PC-3 (cell line): Measurements from ENCODE around the gene ZNF324B. TPM values are rescaled to one million over a fixed set of nuclear protein-coding genes. Genes with fewer than 3 reads are reported as not detected.

ENCODE experiments used
- ATAC-seq: fragments of 200-7000 bp; cut with Tn5 transposase; 2 replicates; pipeline ENCODE4 v1.9.1; 2020; ENCODE audit warnings: mild to moderate bottlenecking, moderate library complexity
- BruUV-seq: library from RNA; stranded (reverse); fragments of 400-500 nt; replicated peaks from 2 replicates; lab custom pipeline; 2021; lab: Mats Ljungman, UMichigan
- CTCF ChIA-PET: fragments of 300-600 bp; sonication (Branson Sonifier 250); formaldehyde crosslinking; loops from one replicate; lab custom pipeline; 2022; ENCODE audit warnings: antibody characterized with exemption; lab: Charles Lee
- POLR2A ChIA-PET: fragments of 300-600 bp; sonication (Branson Sonifier 250); formaldehyde crosslinking; loops from one replicate; lab custom pipeline; 2022; ENCODE audit warnings: antibody characterized with exemption; ENCODE audit not compliant: unreplicated experiment; lab: Charles Lee
- DNase-seq: peaks from one replicate; pipeline ENCODE4 v3.0.0-alpha.2; 2015
- H2AFZ ChIP-seq: fragments of 300-600 bp; sonication (generic); 2 replicates; pipeline ENCODE4 v1.6.0; 2016; ENCODE audit warnings: antibody characterized with exemption, low read length
- H3F3A ChIP-seq: fragments of 300-600 bp; sonication (generic); one replicate; pipeline ENCODE4 v1.6.0; 2017; ENCODE audit warnings: antibody characterized with exemption, low read length, control low read depth, mild to moderate bottlenecking; ENCODE audit not compliant: unreplicated experiment
- H3K27ac ChIP-seq: fragments of 300-600 bp; sonication (generic); 2 replicates; pipeline ENCODE4 v1.5.1; 2016; ENCODE audit warnings: mild to moderate bottlenecking, low read length
- H3K27me3 ChIP-seq: fragments of 300-600 bp; sonication (generic); 2 replicates; pipeline ENCODE4 v1.6.1; 2016; ENCODE audit warnings: low read length, mixed read lengths
- H3K36me3 ChIP-seq: fragments of 300-600 bp; sonication (generic); 2 replicates; pipeline ENCODE4 v1.6.1; 2016; ENCODE audit warnings: low read depth, mixed run types, low read length, mixed read lengths
- H3K4me1 ChIP-seq: fragments of 300-600 bp; sonication (generic); 2 replicates; pipeline ENCODE4 v1.5.1; 2016; ENCODE audit warnings: low read length; ENCODE audit not compliant: insufficient read depth
- H3K4me2 ChIP-seq: fragments of 300-600 bp; sonication (generic); 2 replicates; pipeline ENCODE4 v1.6.0; 2016; ENCODE audit warnings: low read length
- H3K4me3 ChIP-seq: fragments of 300-600 bp; sonication (generic); 2 replicates; pipeline ENCODE4 v1.5.1; 2016; ENCODE audit warnings: mild to moderate bottlenecking, low read length, mixed read lengths
- H3K79me2 ChIP-seq: fragments of 300-600 bp; sonication (generic); 2 replicates; pipeline ENCODE4 v1.6.1; 2017; ENCODE audit warnings: low read length, mixed read lengths
- H3K9ac ChIP-seq: fragments of 300-600 bp; sonication (generic); 2 replicates; pipeline ENCODE4 v1.6.0; 2016; ENCODE audit warnings: mild to moderate bottlenecking, low read length
- H3K9me2 ChIP-seq: fragments of 300-600 bp; sonication (generic); replicated peaks from 2 replicates; pipeline ENCODE4 v1.6.1; 2016; ENCODE audit warnings: mixed run types, low read length, mixed read lengths
- H3K9me3 ChIP-seq: fragments of 300-600 bp; sonication (generic); 2 replicates; pipeline ENCODE4 v1.6.1; 2016; ENCODE audit warnings: low read length, mixed read lengths
- H4K20me1 ChIP-seq: fragments of 300-600 bp; sonication (generic); 2 replicates; pipeline ENCODE4 v1.6.1; 2016; ENCODE audit warnings: low read length, mixed read lengths
- EZH2 ChIP-seq: fragments of 300-600 bp; sonication (generic); IDR thresholded peaks from one replicate; pipeline ENCODE4 v1.6.1; 2017; ENCODE audit warnings: antibody characterized with exemption, mild to moderate bottlenecking, low read length; ENCODE audit not compliant: unreplicated experiment
- EZH2phosphoT487 ChIP-seq: fragments of 300-600 bp; sonication (generic); IDR thresholded peaks from 2 replicates; pipeline ENCODE4 v1.6.1; 2018; ENCODE audit warnings: mild to moderate bottlenecking, antibody characterized with exemption, low read length, borderline replicate concordance
- intact Hi-C: fragments of 100-400 bp; cut with micrococcal nuclease; formaldehyde crosslinking; loops from 2 replicates; pipeline ENCODE4 v1.9.0; 2023
- total RNA-seq: library from RNA; depleted of rRNA; stranded (reverse); fragments of >200 nt; gene quantifications from 2 replicates; pipeline ENCODE4 v1.2.3, GENCODE V29; 2014
- TF ChIP-seq, protein P1 (sequence below): fragments of 300-600 bp; sonication (generic); conservative IDR thresholded peaks from 2 replicates; pipeline ENCODE4 v1.5.1; 2017; ENCODE audit warnings: antibody characterized with exemption, low read depth, mild to moderate bottlenecking, low read length

The ZNF324B gene
- total RNA-seq, 1 experiment from 2014 or later: 11.2 TPM

DNA sequence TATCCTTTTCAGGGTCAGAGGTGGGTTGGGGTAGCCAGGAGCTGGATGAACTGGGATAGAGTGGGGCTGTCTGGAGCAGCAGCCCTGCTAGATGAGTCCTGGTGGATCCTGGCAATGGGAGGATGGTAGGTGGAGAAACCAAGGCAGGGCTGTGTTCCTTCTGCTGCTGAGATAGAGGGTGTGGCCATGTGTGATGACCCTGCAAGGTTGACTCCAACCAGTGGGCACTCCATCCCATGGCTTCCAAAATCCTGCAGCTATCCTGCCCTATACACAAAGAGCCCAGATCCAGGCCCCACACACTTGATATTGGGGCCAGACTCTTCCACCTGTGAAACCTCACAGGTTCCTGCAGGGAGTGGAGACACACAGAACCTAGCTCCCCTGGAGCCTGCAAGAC lies 22.4 kb downstream of the ZNF324B start:
- Histone ChIP-seq H3K9me2 (no peaks in the 10 kb centered on the region), H2AFZ (no peak overlapping the region), H3K27ac (no peak overlapping the region), H3K27me3 (no peaks in the 10 kb centered on the region), H3K36me3 (0 out of 2 replicates have a peak, but pooled peaks cover 6% of the 10 kb centered on the region), H3F3A (no peaks in the 10 kb centered on the region), H3K9ac (no peak overlapping the region), H3K4me1 (peaks cover 20% of the 10 kb centered on the region), H3K4me3 (no peak overlapping the region), H3K9me3 (no peaks in the 10 kb centered on the region), H3K79me2 (peaks cover 8% of the 10 kb centered on the region), H3K4me2 (no peak overlapping the region), H4K20me1 (no peaks in the 10 kb centered on the region)
- BruUV-seq: no TSS peak
- TF ChIP-seq, protein P1, sequence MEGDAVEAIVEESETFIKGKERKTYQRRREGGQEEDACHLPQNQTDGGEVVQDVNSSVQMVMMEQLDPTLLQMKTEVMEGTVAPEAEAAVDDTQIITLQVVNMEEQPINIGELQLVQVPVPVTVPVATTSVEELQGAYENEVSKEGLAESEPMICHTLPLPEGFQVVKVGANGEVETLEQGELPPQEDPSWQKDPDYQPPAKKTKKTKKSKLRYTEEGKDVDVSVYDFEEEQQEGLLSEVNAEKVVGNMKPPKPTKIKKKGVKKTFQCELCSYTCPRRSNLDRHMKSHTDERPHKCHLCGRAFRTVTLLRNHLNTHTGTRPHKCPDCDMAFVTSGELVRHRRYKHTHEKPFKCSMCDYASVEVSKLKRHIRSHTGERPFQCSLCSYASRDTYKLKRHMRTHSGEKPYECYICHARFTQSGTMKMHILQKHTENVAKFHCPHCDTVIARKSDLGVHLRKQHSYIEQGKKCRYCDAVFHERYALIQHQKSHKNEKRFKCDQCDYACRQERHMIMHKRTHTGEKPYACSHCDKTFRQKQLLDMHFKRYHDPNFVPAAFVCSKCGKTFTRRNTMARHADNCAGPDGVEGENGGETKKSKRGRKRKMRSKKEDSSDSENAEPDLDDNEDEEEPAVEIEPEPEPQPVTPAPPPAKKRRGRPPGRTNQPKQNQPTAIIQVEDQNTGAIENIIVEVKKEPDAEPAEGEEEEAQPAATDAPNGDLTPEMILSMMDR: no peak
- TF ChIP-seq EZH2 (no peak), EZH2phosphoT487 (no peak)
- DNase-seq (no peak), ATAC-seq (no peak)
- ChIA-PET POLR2A (no interaction called here), CTCF (no interaction called here)
- intact Hi-C loops: no loop called here

DNA sequence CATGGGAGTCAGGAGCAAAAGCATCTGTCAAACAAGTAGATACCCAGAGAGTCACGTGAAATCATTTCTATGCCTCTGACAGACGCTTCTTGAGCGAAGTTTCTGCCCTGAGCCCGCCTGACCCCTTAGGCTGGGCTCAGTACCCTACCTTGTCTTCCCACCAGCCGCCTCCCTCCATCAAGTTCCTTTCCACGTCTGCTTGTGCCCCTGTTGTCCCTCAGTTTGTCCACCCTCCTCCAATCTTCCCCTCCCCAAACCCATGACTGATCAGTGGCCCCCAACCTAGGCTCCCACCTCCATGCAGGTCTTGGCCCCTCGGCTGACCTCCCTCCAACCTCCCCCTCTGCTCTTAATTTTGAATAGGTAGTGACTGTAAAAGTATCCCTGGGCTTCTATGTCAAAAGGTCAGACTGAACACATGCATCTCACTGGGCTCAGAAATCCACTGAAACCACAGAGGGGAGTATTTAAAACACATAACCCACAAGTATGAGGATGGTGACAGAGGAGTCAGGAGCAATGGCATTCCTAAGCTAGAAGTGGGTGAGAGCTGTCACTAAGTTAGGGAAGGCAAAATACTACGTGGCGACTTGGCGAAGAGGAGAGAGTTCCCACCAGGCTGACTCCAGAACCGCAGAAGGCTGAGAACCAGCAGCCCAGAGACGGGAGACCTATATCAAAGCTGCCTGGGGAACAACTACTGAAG lies 23.0 kb downstream of the ZNF324B start:
- CTCF ChIA-PET: no interaction called here

More for the DNA sequence above, 23.0 kb downstream of the ZNF324B start:
- no TSS peak for BruUV-seq
- POLR2A ChIA-PET: no interaction called here
- ATAC-seq: no peak
- peaks cover 20% of the 10 kb centered on the region for H3K4me1 ChIP-seq
- peaks cover 2% of the 10 kb centered on the region for H3K79me2 ChIP-seq
- H4K20me1 ChIP-seq: no peaks in the 10 kb centered on the region
- DNase-seq: no peak
- no peaks in the 10 kb centered on the region for H3F3A ChIP-seq
- no peak overlapping the region for H3K9ac ChIP-seq
- no peaks in the 10 kb centered on the region for H3K27me3 ChIP-seq
- no peaks in the 10 kb centered on the region for H3K9me2 ChIP-seq
- peak overlapping the region; percentile 93 for H3K4me2 ChIP-seq
- H3K36me3 ChIP-seq: 0 out of 2 replicates have a peak, but pooled peaks cover 2% of the 10 kb centered on the region
- no peak overlapping the region for H3K27ac ChIP-seq
- intact Hi-C loops: no loop called here
- no peak overlapping the region for H2AFZ ChIP-seq
- no peaks in the 10 kb centered on the region for H3K9me3 ChIP-seq
- TF ChIP-seq EZH2phosphoT487 (no peak), EZH2 (no peak)
- TF ChIP-seq, protein P1: no peak
- H3K4me3 ChIP-seq: no peak overlapping the region
